ENCODE results near the gene MGAT3. TPM values are rescaled to one million over a fixed set of nuclear protein-coding genes. Genes with fewer than 3 reads are reported as not detected.

Gene MGAT3
- total RNA-seq, 4 donors from 2014 or later: 0.08 to 1.3 (median 0.62) TPM

- 0% methylated on average over 11 of the region's 41 CpGs; no CpG with 5 or more reads in 1 of the 2 donors for WGBS, 2 donors
- Histone ChIP-seq H3K4me3 (peak overlapping the region in 2 of 4 donors; percentile 22 to 43), H3K9me3 (no peaks in the 10 kb centered on the region), H3K4me1 (peaks cover 20 to 46% (median 26%) of the 10 kb centered on the region in 3 donors), H3K36me3 (peaks cover 0 to 11% (median 0%) of the 10 kb centered on the region in 3 donors), H3K27ac (peak overlapping the region in 2 of 4 donors; percentile 4 to 55), H3K27me3 (no peaks in the 10 kb centered on the region)
- DNase-seq: no peak
- intact Hi-C loops (cut with DNase I): loop anchor here (5.0 kb wide), 1 partner anchor 498 kb away; no protein-coding TSS in a partner anchor
- TF ChIP-seq POLR2A (IDR thresholded peaks at IDR 0.05) (no peak), CTCF (IDR thresholded peaks at IDR 0.05) (peak; percentile 91 to 99 (median 95))
Measured at GRCh38 chr22:39534591-39535356, 78.0 kb downstream of the MGAT3 start.

- Histone ChIP-seq H3K9me3 (no peaks in the 10 kb centered on the region), H3K27ac (no peak overlapping the region), H3K4me1 (peaks cover 17 to 40% (median 23%) of the 10 kb centered on the region in 3 donors), H3K4me3 (no peak overlapping the region), H3K36me3 (peaks cover 0 to 5% (median 0%) of the 10 kb centered on the region in 3 donors), H3K27me3 (no peaks in the 10 kb centered on the region)
- intact Hi-C loops (cut with DNase I): loop anchor here (5.0 kb wide), 1 partner anchor 497 kb away; no protein-coding TSS in a partner anchor
- DNase-seq: no peak
- WGBS, 2 donors: 40% methylated on average over 1 of the region's 13 CpGs; no CpG with 5 or more reads in 1 of the 2 donors
- no peak for TF ChIP-seq POLR2A (IDR thresholded peaks at IDR 0.05)
- no peak for TF ChIP-seq CTCF (IDR thresholded peaks at IDR 0.05)
Measured at GRCh38 chr22:39535357-39535725, 78.5 kb downstream of the MGAT3 start.

GRCh38 chr22:39535831-39536449, 79.1 kb downstream of the MGAT3 start:
- H3K4me3 ChIP-seq: no peak overlapping the region
- peaks cover 0 to 2% (median 0%) of the 10 kb centered on the region in 3 donors for H3K36me3 ChIP-seq
- H3K27me3 ChIP-seq: no peaks in the 10 kb centered on the region
- TF ChIP-seq CTCF (IDR thresholded peaks at IDR 0.05): no peak
- TF ChIP-seq POLR2A (IDR thresholded peaks at IDR 0.05): no peak
- intact Hi-C loops (cut with DNase I): loop anchor here (5.0 kb wide), 1 partner anchor 496 kb away; no protein-coding TSS in a partner anchor
- 73 to 81% methylated on average over 10 to 12 of the region's 15 CpGs for WGBS, 2 donors
- H3K4me1 ChIP-seq: peaks cover 11 to 34% (median 17%) of the 10 kb centered on the region in 3 donors
- H3K9me3 ChIP-seq: no peaks in the 10 kb centered on the region
- DNase-seq: no peak
- H3K27ac ChIP-seq: no peak overlapping the region

GRCh38 chr22:39536711-39537110, 79.9 kb downstream of the MGAT3 start:
- TF ChIP-seq POLR2A (IDR thresholded peaks at IDR 0.05): no peak
- intact Hi-C loops (cut with DNase I): loop anchor here (5.0 kb wide), 1 partner anchor 496 kb away; no protein-coding TSS in a partner anchor
- DNase-seq: no peak
- Histone ChIP-seq H3K4me1 (peaks cover 3 to 27% (median 10%) of the 10 kb centered on the region in 3 donors), H3K9me3 (no peaks in the 10 kb centered on the region), H3K27ac (no peak overlapping the region), H3K4me3 (no peak overlapping the region), H3K27me3 (peaks cover 0 to 2% (median 0%) of the 10 kb centered on the region in 4 donors), H3K36me3 (no peaks in the 10 kb centered on the region)
- 33 to 55% methylated on average over 1 to 8 of the region's 8 CpGs for WGBS, 2 donors

GRCh38 chr22:39537975-39538374, 81.2 kb downstream of the MGAT3 start:
- WGBS, 2 donors: 50 to 61% methylated on average over 2 of the region's 2 CpGs
- H3K36me3 ChIP-seq: no peaks in the 10 kb centered on the region
- no peak overlapping the region for H3K4me3 ChIP-seq
- intact Hi-C loops (cut with DNase I): loop anchor here (5.0 kb wide), 1 partner anchor 494 kb away; no protein-coding TSS in a partner anchor
- peaks cover 0 to 20% (median 6%) of the 10 kb centered on the region in 3 donors for H3K4me1 ChIP-seq
- H3K9me3 ChIP-seq: no peaks in the 10 kb centered on the region
- H3K27me3 ChIP-seq: peaks cover 0 to 12% (median 0%) of the 10 kb centered on the region in 4 donors
- TF ChIP-seq POLR2A (IDR thresholded peaks at IDR 0.05) (no peak), CTCF (IDR thresholded peaks at IDR 0.05) (no peak)
- no peak for DNase-seq
- no peak overlapping the region for H3K27ac ChIP-seq

Other genes starting within 250 kb of the MGAT3 start
- 1 to 10 TPM; 1.2 to 6.3 (median 3.7) TPM for gene PDGFB, start 212.0 kb upstream of the MGAT3 start, total RNA-seq
- gene RPL3, start 137.4 kb upstream of the MGAT3 start, total RNA-seq: 1,000 to 10,000 TPM; 1,469 to 2,891 (median 2,008) TPM
- gene SYNGR1, start 107.0 kb upstream of the MGAT3 start, total RNA-seq: 10 to 100 TPM; 13.3 to 35.5 (median 21.5) TPM
- gene TAB1, start 57.2 kb upstream of the MGAT3 start, total RNA-seq: 10 to 100 TPM in 3 of 4 donors, 1 to 10 TPM in 1; 7.8 to 15.3 (median 14.5) TPM
- 10 to 100 TPM; 21.4 to 34.2 (median 23.9) TPM for gene MIEF1, start 45.3 kb downstream of the MGAT3 start, total RNA-seq
- 100 to 1,000 TPM; 170 to 288 (median 234) TPM for gene ATF4, start 63.5 kb downstream of the MGAT3 start, total RNA-seq
- gene RPS19BP1, start 75.7 kb downstream of the MGAT3 start, total RNA-seq: 100 to 1,000 TPM in 1 of 4 donors, 10 to 100 TPM in 3; 70.9 to 109 (median 88.1) TPM
- gene CACNA1I, start 113.7 kb downstream of the MGAT3 start, total RNA-seq: under 1 TPM; 0.12 to 0.38 (median 0.20) TPM